Endothelial cell (in vitro differentiated cells): ENCODE results near the gene GSTT2. TPM values are rescaled to one million over a fixed set of nuclear protein-coding genes. Genes with fewer than 3 reads are reported as not detected.
A peak's percentile ranks its signal among the peaks of the same experiment; 100 is the strongest.
"Not testable (repeated sequence)": the region's sequence is repeated elsewhere in the genome, so short reads cannot be mapped to it uniquely, and the experiment has no call there.

ENCODE experiments used
- DNase-seq: peaks from one replicate; pipeline ENCODE4 v3.0.0; 2021; ENCODE audit warnings: low spot score
- H3K27ac Mint-ChIP-seq: one replicate; pipeline ENCODE4 v1.8.0; 2021; ENCODE audit warnings: mixed read lengths, inconsistent platforms; ENCODE audit not compliant: unreplicated experiment
- H3K27me3 Mint-ChIP-seq: one replicate; pipeline ENCODE4 v1.8.0; 2021; ENCODE audit warnings: mild to moderate bottlenecking, moderate library complexity, mixed read lengths, inconsistent platforms; ENCODE audit not compliant: unreplicated experiment
- H3K36me3 Mint-ChIP-seq: one replicate; pipeline ENCODE4 v1.8.0; 2021; ENCODE audit warnings: mild to moderate bottlenecking, low read depth, mixed read lengths, inconsistent platforms; ENCODE audit not compliant: unreplicated experiment
- H3K4me1 Mint-ChIP-seq: one replicate; pipeline ENCODE4 v1.8.0; 2021; ENCODE audit warnings: mild to moderate bottlenecking, mixed read lengths, inconsistent platforms; ENCODE audit not compliant: unreplicated experiment
- H3K4me3 Mint-ChIP-seq: one replicate; pipeline ENCODE4 v1.8.0; 2021; ENCODE audit warnings: mild to moderate bottlenecking, mixed read lengths, inconsistent platforms; ENCODE audit not compliant: unreplicated experiment
- H3K9me3 Mint-ChIP-seq: one replicate; pipeline ENCODE4 v1.8.0; 2021; ENCODE audit warnings: mixed read lengths, inconsistent platforms; ENCODE audit not compliant: unreplicated experiment
- long read RNA-seq: library from polyadenylated mRNA; unstranded; transcript quantifications from one replicate; pipeline ENCODE4 v2.0.0, GENCODE V29; 2020; ENCODE audit not compliant: unreplicated experiment
- total RNA-seq: library from RNA; stranded (reverse); fragmentation: NEBNext Ultra II Directional; extraction: Animal tissue kit (Norgen Biotek cat#: 25700); gene quantifications from one replicate; pipeline ENCODE4 v1.2.1, GENCODE V29; 2021; ENCODE audit not compliant: unreplicated experiment
- TF ChIP-seq, protein P1 (sequence below): fragments of 200-600 bp; sonication (generic); IDR thresholded peaks from one replicate; pipeline ENCODE4 v1.5.0; 2021; ENCODE audit warnings: antibody characterized with exemption; ENCODE audit not compliant: unreplicated experiment

The GSTT2 gene
- total RNA-seq: not detected
- long read RNA-seq: 0 reads

DNA sequence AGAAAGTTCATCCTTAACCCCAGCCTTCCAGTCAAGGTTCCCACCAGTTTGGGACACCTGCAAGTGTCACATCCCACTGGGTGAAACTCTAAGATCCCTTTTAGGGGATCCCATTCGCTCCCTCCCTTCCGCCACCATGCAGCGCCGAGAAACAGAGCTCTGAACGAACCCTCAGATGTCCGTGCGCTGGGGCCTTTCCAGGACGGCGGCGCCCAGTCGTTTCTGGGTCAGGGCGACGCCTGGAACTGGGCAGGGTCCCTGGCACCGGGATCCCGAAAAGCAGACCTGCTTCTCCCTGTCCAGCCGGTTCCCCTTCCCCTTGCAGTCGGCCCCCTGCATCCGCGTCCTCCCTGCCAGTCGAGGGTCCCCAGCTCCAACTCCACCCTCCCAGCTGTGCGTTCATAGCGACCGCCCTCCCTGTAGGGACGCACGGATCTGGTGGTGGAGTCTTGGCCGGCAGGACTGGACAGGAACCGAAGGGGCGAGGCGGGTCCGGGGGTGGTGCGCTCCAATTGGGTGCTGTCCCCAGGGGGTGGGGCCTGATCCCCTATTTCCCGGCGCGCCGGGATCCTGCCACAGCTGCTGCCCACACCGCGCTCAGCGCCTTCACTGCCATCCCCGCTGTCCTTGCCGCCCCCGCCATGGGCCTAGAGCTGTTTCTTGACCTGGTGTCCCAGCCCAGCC is at the start of gene GSTT2:
Gene GSTT2 (plus strand): TSS at position 578 of the 684 bp plus-strand sequence.
- not testable (repeated sequence) for H3K36me3 Mint-ChIP-seq, H3K27ac Mint-ChIP-seq, H3K9me3 Mint-ChIP-seq, H3K4me3 Mint-ChIP-seq, H3K27me3 Mint-ChIP-seq, DNase-seq, H3K4me1 Mint-ChIP-seq

DNA sequence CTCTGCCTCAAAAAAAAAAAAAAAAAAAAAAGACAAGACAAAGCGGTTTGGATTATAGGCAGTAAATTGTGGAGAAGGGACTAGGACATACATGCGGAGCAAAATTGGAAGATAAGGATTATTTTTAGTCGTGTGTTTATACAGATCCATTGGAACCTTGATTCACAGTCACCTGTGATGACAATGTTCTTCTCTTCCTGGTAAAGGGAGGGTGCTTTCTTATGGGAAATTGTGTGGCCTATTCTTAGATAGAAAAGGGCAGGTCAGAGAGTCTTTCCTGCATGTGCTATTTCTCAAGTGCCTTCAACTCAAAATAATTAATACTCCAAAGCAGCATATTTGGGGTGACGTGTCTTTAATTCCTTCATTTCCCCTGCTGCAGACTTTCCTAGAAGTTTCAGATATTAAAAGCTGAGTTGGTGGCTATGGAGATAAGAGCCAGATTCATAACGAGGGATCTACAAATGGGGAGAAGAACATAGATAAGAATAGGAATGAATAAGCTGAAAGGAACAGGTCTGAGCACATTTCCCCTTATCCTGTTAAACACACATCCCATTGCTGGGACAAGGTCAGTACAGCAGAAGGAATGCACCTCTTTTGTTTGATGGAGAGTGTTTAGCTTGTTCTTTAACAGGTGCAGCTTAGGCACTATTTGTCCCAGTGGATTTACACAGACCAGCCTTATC is 41.5 kb upstream of the GSTT2 start:
- Mint-ChIP-seq H3K27ac (no peak overlapping the region), H3K4me3 (no peak overlapping the region), H3K9me3 (no peaks in the 10 kb centered on the region)

DNA sequence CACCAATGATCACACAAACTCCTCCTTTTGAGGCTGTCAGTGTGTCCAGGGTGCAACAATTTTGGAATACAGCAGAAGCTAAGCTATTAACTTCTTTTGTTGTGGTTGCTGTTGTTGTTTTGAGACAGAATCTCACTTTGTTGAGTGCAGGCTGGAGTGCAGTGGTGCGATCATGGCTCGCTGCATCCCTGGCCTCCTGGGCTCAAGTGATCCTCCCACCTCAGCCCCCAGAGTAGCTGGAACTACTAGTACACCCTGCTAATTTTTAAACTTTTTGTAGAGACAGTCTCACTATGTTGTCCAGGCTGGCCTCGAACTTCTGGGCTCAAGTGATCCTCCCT is 40.9 kb upstream of the GSTT2 start:
- Mint-ChIP-seq H3K4me3 (no peak overlapping the region), H3K36me3 (no peaks in the 10 kb centered on the region), H3K9me3 (no peaks in the 10 kb centered on the region), H3K27ac (no peak overlapping the region), H3K4me1 (peaks cover 4% of the 10 kb centered on the region), H3K27me3 (peaks cover 4% of the 10 kb centered on the region)
- TF ChIP-seq, protein P1, sequence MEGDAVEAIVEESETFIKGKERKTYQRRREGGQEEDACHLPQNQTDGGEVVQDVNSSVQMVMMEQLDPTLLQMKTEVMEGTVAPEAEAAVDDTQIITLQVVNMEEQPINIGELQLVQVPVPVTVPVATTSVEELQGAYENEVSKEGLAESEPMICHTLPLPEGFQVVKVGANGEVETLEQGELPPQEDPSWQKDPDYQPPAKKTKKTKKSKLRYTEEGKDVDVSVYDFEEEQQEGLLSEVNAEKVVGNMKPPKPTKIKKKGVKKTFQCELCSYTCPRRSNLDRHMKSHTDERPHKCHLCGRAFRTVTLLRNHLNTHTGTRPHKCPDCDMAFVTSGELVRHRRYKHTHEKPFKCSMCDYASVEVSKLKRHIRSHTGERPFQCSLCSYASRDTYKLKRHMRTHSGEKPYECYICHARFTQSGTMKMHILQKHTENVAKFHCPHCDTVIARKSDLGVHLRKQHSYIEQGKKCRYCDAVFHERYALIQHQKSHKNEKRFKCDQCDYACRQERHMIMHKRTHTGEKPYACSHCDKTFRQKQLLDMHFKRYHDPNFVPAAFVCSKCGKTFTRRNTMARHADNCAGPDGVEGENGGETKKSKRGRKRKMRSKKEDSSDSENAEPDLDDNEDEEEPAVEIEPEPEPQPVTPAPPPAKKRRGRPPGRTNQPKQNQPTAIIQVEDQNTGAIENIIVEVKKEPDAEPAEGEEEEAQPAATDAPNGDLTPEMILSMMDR: no peak
- no peak for DNase-seq

More for the DNA sequence above, 41.5 kb upstream of the GSTT2 start:
- Mint-ChIP-seq H3K27me3 (peaks cover 4% of the 10 kb centered on the region), H3K36me3 (no peaks in the 10 kb centered on the region), H3K4me1 (peaks cover 4% of the 10 kb centered on the region)
- no peak for DNase-seq
- TF ChIP-seq, protein P1: no peak

DNA sequence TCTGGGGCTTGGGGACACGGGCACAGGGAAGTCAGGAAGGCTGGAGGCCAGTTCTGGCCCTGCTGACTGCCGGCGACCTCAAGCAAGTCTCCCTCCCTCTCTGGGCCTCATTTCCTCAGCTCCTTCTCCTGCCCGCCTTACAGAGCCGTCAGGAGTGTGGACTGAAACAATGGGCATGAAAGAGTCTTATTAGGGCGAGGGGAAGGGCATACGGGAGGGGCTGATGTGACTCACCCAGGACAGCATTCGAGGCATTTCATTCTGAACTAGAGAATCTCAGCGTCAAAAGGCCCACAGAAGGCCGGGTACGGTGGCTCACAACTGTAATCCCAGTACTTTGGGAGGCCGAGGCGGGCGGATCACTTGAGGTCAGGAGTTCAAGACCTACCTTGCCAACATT is 39.8 kb upstream of the GSTT2 start:
- not testable (repeated sequence) for H3K27ac Mint-ChIP-seq, H3K27me3 Mint-ChIP-seq

DNA sequence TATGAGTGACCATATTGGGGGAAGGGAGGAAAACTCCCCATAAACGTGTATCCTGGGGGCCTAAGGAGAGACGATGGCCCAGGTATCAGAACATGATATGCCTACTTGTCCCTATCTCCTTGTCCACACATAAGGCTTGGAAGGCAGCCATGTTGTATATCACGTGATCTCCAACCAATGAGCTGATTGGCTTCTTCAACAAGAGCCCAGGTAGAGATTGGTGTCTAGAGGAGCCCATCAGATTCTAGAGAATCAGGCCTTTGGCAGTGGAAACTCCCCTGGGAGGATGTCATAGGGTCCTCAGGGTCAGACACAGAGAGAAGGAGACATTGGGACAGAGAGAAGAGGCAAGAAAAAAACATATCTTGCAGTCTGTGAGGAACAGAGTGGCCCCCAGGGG is 32.5 kb upstream of the GSTT2 start:
- not testable (repeated sequence) for H3K36me3 Mint-ChIP-seq, H3K9me3 Mint-ChIP-seq, H3K27me3 Mint-ChIP-seq, H3K27ac Mint-ChIP-seq, DNase-seq, H3K4me1 Mint-ChIP-seq, H3K4me3 Mint-ChIP-seq

More for the DNA sequence above, 39.8 kb upstream of the GSTT2 start:
- H3K9me3 Mint-ChIP-seq, DNase-seq, H3K4me1 Mint-ChIP-seq, H3K36me3 Mint-ChIP-seq, H3K4me3 Mint-ChIP-seq: not testable (repeated sequence)

DNA sequence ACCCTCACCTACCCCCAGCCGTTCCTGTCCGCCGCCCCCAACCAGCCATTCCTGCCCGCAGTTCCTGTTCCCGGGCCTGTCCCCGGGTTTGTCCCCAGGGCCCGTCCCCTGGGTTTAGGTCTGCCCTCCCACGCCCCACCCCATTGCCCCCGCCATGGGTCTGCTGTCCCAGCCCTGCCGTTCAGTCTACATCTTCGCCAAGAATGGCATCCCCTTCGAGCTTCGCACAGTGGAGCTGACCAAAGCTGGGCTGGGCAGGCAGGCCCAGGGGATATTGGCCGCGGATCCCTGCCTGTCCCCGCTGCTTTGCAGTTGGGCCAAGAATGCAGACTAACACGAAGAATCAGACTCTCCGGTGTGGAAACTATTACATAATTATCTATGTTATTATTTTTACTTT is 30.2 kb upstream of the GSTT2 start:
- not testable (repeated sequence) for H3K4me1 Mint-ChIP-seq, H3K27me3 Mint-ChIP-seq, DNase-seq, H3K36me3 Mint-ChIP-seq, H3K27ac Mint-ChIP-seq, H3K9me3 Mint-ChIP-seq, H3K4me3 Mint-ChIP-seq

DNA sequence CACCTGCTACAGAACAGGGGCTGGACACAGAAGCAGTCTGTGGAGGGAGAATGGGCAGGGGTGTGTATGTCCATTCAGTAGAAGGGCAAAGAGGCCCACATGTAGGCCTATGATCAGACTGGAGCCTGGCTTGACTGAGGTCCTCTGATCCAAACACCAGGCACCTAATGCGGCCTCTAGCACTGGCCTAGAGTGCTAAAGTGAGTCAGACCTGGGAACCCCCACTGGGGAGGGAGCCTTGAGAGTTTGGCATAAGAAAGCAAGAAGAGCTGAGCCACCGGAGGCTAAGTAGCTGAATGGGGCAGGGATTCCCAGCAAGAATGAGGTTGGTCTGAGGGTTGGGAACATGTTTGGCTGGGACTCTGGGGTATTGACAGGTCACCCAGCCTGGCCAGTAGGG is 28.6 kb upstream of the GSTT2 start:
- not testable (repeated sequence) for H3K27me3 Mint-ChIP-seq, DNase-seq, H3K27ac Mint-ChIP-seq, H3K4me1 Mint-ChIP-seq, H3K9me3 Mint-ChIP-seq, H3K4me3 Mint-ChIP-seq, H3K36me3 Mint-ChIP-seq

DNA sequence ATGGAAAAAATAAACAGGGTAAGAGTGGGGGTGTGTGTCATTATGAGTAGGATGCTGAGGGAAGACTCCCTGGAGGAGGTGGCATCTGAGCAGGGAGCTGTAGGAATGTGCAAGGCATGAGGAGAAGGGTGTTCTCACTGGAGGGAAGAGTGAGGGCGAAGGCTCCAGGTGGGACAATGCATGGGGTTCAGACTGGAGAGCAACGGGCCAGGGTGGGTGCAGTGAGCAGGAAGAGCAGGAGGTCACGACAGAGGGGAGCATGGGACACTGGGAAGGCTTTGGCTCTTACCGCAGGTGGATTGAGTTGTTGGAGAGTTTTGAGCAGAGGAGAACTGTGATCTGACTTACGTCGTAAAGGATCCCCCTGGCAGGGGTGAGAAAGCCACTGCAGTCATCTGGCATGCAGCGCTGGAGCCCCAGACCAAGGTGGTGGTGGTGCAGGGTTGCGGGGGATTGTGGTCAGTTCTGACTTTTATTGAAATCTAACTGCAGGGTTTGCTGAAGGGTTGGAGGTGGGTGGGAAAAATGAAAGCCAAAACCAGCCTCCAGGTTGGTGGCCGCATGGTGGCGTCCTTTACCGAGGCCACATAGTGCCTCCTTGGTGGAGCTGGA is 27.0 kb upstream of the GSTT2 start:
- H3K27ac Mint-ChIP-seq: peak overlapping the region; percentile 64
- not testable (repeated sequence) for H3K9me3 Mint-ChIP-seq, H3K36me3 Mint-ChIP-seq, H3K4me3 Mint-ChIP-seq, H3K4me1 Mint-ChIP-seq, H3K27me3 Mint-ChIP-seq, DNase-seq

DNA sequence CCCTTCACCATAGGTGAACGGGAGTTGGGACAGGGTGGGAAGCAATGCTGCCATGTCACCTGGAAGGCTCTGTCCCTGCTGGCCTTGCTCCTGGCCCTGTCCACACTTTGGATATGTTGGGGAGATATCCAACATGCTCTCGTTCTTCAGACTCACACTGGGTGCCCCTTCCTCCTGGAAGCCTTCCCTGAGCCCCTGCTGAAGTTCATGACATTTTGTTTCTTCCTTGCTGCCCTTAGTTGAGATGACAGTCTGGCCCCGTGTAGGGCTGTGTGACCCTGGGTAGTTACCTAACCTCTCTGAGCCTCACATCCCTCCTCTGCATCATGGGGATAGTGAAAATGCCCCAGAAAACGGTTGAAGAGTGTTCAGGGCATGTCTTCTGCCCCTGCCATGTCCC is 26.4 kb upstream of the GSTT2 start:
- not testable (repeated sequence) for H3K27ac Mint-ChIP-seq, H3K4me3 Mint-ChIP-seq, H3K27me3 Mint-ChIP-seq, H3K4me1 Mint-ChIP-seq, DNase-seq, H3K9me3 Mint-ChIP-seq, H3K36me3 Mint-ChIP-seq
